HG02970 (cell line): ENCODE results near the gene GBA3.

Source experiments
- ATAC-seq: cut with Tn5 transposase; IDR thresholded peaks from one replicate; pipeline ENCODE4 v1.9.1; 2021; ENCODE audit warnings: mild to moderate bottlenecking, moderate library complexity, moderate number of reproducible peaks; ENCODE audit not compliant: unreplicated experiment, low FRiP score

GBA3 gene

GRCh38 chr4:22689428-22689827 is 3.3 kb upstream of the GBA3 start:
- ATAC-seq = no peak

DNA sequence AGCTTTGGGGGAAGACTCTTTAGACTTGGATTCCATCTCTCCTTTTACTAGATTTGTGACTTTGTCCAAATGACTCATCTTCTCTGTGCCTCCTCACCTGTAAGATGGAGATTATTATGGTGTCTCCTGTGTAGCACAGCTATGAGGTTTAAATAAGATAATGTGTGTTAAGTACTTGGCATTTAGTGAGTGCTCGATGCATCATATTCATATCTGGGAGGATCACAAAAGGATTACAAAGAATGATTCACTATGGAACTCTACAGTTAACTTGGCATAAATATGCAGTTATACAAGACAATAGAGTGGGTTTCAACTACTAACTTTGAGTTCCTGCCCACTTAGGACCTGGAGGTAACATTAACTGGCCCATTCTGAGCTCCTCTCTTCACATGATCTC is 2.3 kb downstream of the GBA3 start:
- ATAC-seq = no peak

DNA sequence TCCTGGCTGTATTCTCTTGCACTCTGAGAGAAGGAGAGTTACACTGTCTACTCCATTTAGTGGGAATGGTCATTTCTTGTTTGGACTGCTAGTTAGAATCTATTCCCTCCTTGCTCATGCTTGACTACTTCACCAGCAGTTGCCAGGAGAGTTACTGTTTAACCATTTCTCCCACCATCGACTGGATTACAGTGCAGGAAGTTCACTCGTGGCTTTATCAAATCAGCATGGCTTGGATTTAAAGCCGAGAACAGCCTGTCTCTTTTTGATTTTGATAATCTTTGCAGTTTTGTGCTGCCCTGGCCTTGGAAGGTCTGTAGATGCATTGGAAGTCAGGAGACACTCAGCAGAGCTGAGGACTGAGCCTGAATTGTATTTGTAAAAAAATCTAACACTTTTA is 3.2 kb downstream of the GBA3 start:
- no peak for ATAC-seq

DNA sequence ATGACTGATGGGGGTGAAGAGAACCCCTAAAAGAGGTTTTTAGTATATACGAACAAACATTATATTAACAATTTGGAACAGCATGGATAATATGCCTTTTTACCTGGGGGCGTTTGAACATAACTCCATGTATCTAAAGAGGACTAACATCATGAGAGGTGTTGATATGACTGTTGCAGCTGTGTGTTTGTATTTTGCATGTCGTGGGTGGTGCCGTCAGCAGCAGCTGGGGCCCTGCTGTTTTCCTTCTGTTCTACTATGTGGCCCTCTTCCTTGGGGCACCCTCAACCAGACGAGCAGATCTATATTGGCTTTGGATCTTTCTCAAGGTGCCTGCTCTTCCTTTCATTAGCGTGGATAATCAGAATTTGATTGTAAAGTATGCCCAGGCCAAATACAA is 11.2 kb downstream of the GBA3 start:
- ATAC-seq = no peak

DNA sequence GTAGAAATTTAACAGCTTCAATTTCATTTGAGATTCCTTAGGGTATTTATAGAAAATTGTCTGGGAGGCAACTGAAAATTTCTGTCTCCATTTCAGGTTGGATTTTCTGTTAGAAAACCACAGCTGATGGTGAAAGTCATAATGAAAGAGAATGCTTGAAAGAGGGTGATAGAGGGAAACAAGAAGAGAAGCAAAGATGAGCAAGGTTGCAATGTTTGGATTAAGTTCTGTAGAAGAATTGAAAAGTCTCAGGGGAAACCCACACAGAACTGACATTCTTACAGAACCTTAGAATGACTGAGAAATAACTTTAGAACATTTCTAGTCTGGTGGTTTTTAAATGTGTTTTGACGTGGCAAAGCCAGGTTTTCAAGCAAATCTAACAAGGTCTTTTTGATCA is 14.7 kb downstream of the GBA3 start:
- ATAC-seq = no peak

DNA sequence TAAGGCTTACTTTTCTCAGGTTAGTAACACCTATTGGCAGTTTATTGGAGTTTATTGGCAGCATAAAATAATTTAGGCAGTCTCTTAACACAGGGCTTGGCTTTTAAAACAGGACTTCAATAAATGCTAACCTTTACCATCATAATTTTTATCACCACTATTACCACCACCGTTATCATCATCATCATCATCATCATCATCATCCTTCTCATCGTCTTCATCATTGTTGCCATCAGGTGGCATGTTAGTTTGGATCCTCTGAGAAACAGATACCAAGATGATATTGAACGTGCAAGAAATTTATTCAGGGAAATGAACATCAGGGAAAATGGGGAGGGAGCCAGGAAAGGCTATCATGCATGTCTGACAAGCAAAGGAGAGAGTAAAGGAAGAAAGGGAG is 16.2 kb downstream of the GBA3 start:
- ATAC-seq = no peak

GRCh38 chr4:22712105-22712504 is 19.4 kb downstream of the GBA3 start:
- no peak for ATAC-seq

- ATAC-seq = no peak
These were observed 19.8 kb downstream of the GBA3 start for GRCh38 chr4:22712529-22712928.

DNA sequence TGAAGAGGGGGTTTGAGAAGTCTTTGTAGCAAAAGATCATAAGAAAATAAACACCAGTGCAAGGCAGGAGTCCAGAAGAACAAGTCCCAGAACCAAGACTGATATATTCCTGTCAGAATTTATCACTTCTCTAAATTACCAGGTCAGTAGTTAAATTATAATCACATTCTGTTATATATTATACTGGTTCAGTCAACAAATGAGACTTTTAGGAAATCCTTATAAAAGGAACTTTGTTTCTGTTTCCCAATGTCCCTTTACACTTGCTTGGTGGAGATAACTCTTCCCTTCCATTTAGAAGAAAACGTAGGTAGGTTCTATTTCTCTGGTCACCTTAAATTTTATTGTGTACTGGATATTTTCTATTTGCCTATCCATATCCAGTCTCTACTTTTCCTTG is 21.1 kb downstream of the GBA3 start:
- no peak for ATAC-seq

- ATAC-seq = no peak
These were observed 26.5 kb downstream of the GBA3 start for GRCh38 chr4:22719218-22719617.

- ATAC-seq = no peak
These were observed 27.4 kb downstream of the GBA3 start for GRCh38 chr4:22720091-22720490.

- no peak for ATAC-seq
These were observed 28.5 kb downstream of the GBA3 start for GRCh38 chr4:22721204-22721603.

- no peak for ATAC-seq
These were observed 37.3 kb downstream of the GBA3 start for GRCh38 chr4:22730021-22730420.

DNA sequence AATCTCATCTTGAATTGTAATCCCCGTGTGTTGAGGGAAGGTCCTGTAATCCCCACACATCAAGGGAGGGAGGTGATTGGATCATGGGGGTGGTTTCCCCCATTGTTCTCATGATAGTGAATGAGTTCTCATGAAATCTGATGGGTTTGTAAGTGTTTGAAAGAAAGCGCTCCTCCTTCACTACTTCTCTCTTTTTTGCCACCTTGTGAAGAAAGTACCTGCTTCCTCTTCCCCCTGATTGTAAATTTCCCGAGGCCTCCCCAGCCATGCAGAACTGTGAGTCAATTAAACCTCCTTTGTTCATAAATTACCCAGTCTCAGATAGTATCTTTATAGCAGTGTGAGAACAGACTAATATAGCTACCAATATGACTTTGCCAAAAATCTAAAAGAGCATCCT is 41.1 kb downstream of the GBA3 start:
- no peak for ATAC-seq

DNA sequence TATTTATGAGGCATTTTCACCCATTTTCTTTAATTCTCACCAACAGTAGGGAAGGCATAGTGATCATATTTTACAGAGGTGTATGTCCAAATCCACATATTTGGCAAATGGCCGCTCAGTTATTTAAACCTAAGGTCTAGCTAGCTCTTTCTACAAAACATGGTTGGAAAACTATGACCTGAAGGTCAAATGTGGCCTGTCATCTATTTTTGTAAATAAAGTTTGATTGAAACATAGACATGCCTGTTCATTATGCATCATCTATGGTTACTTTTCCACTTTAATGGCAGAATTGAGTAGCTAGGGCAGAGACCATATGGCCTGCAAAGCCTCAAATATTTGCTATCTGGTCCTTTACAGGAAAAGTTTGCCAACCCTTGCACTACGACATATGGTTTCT is 44.2 kb downstream of the GBA3 start:
- no peak for ATAC-seq

DNA sequence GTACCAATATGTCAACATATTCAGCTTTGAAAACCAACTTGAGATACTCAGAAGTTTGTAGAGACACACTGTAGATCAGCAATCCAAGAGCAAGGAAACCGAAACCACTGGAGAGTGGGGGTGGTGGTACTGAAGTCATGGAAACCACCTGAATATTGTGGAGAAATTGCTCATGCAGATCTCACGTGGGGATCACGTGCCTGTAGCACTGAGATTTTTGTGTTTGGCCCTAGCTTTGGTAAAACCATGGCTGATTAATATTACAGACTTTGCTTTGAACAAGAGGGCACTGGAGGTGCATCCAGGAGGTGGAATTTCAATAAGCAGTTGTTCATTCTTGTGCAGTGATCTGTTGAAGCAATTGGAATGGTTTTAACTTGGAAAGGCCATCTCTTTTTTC is 47.2 kb downstream of the GBA3 start:
- ATAC-seq = no peak

DNA sequence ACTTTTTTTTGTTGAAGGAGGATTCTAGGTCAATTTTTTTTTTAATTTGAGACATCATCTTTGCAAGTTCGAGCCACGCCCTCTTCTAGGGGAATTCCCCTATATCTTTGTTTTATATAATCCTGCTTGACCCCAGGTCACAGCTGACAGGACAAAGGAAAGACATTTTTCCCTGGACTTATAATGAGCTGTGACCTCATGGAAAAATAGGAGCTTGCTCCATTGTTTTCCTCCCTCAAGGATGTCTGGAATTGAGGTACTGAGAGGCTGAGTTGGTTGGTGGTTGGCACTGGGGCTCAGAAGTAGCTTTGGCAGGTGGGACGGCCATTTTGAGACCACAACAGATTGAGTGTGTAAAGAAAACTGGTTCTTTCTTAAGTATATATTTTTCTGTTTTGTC is 49.0 kb downstream of the GBA3 start:
- no peak for ATAC-seq

DNA sequence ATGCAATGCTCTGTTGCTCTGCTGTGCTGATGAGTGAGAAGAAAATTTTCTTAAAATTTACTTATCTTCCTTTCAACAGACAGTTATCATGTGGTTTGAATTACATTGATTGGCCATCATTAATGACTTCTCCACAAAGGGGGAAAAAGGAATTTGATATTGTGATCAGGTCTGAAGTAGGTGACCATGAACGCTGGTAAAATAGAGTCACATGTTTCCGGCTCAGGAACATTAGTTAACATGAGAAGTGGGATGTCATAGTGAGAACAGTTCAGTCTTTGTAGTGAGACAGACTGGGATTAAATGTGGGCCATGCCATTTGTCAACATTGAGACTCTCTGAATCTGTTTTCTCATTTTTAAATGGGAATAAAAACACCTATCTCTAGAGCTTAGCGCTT is 50.6 kb downstream of the GBA3 start:
- no peak for ATAC-seq

DNA sequence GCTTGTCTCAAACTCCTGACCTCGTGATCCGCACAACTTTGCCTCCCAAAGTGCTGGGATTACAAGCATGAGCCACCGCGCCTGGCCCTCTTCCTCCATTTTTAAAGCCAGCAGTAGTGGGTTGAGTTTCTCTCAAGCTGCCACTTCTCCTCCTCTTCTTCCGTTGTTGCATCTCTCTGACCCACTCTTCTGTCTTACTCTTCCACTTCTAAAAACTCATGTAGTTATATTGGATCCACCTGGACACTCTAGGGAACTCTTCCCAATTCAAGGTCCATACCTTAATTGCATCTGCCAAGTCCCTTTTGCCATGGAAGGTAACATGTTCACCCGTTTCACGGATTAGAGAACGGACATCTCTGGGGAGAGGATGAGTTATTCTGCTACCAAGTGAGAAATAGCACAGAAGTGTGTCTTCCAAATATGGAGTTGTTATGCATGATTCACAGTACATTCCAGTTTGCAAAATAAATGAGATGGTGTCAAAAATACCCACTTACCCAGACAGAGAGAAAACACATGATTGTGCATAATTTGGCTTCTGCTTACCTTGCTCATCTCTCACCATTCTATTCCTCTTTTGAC is 51.8 kb downstream of the GBA3 start:
- ATAC-seq = no peak

- no peak for ATAC-seq
These were observed 52.5 kb downstream of the GBA3 start for GRCh38 chr4:22745234-22745633.

DNA sequence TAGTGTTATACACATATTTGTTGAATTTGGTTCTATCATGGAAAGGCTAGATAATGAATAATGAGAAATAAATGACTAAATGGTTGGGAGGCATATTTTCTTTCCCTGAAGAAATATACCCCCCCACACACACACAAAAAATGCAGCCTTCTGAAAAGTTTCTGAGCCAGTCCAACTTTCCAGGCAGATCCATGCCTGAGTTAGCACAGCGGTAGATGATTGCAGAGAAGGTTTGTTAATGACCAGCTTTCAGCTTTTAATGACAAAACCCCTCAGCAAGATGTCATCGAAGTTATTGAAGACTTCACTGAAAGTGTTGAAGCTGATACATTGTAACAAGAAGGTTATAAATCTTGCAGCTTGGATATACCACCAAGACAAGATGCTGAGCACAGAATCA is 61.4 kb downstream of the GBA3 start:
- no peak for ATAC-seq

- ATAC-seq = no peak
These were observed 69.8 kb downstream of the GBA3 start for GRCh38 chr4:22762548-22762947.

- no peak for ATAC-seq
These were observed 71.4 kb downstream of the GBA3 start for GRCh38 chr4:22764183-22764582.
